ENCODE data around the gene ENOX1. TPM values are rescaled to one million over a fixed set of nuclear protein-coding genes. Genes with fewer than 3 reads are reported as not detected.

ENOX1 gene
- polyA plus RNA-seq, 2 of the 4 experiments (the other 2 are of a cell fraction) = 0.28 to 0.41 TPM

- no peak for FAIRE-seq
- Histone ChIP-seq H3K27ac (no peak overlapping the region), H3K9me3 (no peaks in the 10 kb centered on the region), H3K4me3 (no peak overlapping the region), H3K4me1 (no peaks in the 10 kb centered on the region), H3K4me2 (no peak overlapping the region)
- TF ChIP-seq CBX8 (IDR thresholded peaks at IDR 0.05) = no peak
- no peak for TF ChIP-seq BHLHE40 (IDR thresholded peaks at IDR 0.05; ENCODE audit: low read depth, low read length)
- TF ChIP-seq PHF8 (IDR thresholded peaks at IDR 0.05; ENCODE audit: borderline replicate concordance, low read depth) = no peak
- no peak for TF ChIP-seq EHF (CRISPR knock-in tag; IDR thresholded peaks at IDR 0.05)
- no peak for DNase-seq (ENCODE audit: low read depth in 1 of 2, low spot score in 1 of 2)
- CTCF ChIA-PET = no interaction called here
- 76% methylated on average over 14 of the region's 16 CpGs for WGBS (ENCODE audit: missing lambda C conversion rate)
- no peak for ATAC-seq
- POLR2A ChIA-PET = no interaction called here
Measured at GRCh38 chr13:43180837-43181236, 605.9 kb downstream of the ENOX1 start.

DNA sequence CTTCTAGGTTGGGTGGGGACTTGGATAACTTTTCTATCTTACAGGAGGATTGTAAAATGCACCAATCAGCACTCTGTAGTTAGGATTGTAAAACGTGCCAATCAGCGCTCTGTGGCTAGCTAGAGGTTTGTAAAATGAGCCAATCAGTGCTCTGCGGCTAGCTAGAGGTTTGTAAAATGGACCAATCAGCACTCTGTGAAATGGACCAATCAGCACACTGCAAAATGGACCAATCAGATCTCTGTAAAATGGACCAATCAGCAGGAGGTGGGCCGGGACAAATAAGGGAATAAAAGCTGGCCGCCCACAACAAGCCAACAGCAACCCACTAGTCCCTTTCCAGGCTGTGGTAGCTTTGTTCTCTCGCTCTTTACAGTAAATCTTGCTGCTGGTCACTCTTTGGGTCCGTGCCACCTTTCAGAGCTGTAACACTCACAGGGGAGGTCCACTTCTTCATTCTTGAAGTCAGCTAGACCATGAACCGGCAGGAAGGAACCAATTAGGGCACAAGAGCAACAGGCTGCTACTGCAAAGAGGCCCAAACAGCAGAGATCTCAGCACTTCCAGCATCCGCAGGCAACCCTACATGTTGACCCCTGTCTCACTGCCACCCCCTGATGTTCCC, 606.6 kb downstream of the ENOX1 start:
- ChIA-PET POLR2A (no interaction called here), CTCF (interaction anchor here (0.6 kb wide), 1 partner anchor 269 kb away, joined by 3 read pairs; no protein-coding TSS in a partner anchor)
- Histone ChIP-seq H3K4me2 (no peak overlapping the region), H3K4me3 (no peak overlapping the region), H3K4me1 (no peaks in the 10 kb centered on the region), H3K9me3 (no peaks in the 10 kb centered on the region), H3K27ac (no peak overlapping the region)
- 56% methylated on average over 6 of the region's 9 CpGs for WGBS (ENCODE audit: missing lambda C conversion rate)
- no peak for ATAC-seq
- TF ChIP-seq FOSB (CRISPR knock-in tag; IDR thresholded peaks at IDR 0.05) = no peak
- TF ChIP-seq HOXB5 (CRISPR knock-in tag; IDR thresholded peaks at IDR 0.05) = no peak
- no peak for TF ChIP-seq NR3C1 (IDR thresholded peaks at IDR 0.05)
- no peak for TF ChIP-seq PHF8 (IDR thresholded peaks at IDR 0.05; ENCODE audit: borderline replicate concordance, low read depth)
- TF ChIP-seq ESRRA (IDR thresholded peaks at IDR 0.05; ENCODE audit: borderline replicate concordance, low read length) = no peak
- no peak for TF ChIP-seq RFX5 (IDR thresholded peaks at IDR 0.05)
- no peak for TF ChIP-seq MAFK (IDR thresholded peaks at IDR 0.05; ENCODE audit: partially characterized antibody)
- TF ChIP-seq JUN (IDR thresholded peaks at IDR 0.05) = no peak
- no peak for TF ChIP-seq ZFP36 (IDR thresholded peaks at IDR 0.05; ENCODE audit: borderline replicate concordance, partially characterized antibody)
- TF ChIP-seq, protein P1, sequence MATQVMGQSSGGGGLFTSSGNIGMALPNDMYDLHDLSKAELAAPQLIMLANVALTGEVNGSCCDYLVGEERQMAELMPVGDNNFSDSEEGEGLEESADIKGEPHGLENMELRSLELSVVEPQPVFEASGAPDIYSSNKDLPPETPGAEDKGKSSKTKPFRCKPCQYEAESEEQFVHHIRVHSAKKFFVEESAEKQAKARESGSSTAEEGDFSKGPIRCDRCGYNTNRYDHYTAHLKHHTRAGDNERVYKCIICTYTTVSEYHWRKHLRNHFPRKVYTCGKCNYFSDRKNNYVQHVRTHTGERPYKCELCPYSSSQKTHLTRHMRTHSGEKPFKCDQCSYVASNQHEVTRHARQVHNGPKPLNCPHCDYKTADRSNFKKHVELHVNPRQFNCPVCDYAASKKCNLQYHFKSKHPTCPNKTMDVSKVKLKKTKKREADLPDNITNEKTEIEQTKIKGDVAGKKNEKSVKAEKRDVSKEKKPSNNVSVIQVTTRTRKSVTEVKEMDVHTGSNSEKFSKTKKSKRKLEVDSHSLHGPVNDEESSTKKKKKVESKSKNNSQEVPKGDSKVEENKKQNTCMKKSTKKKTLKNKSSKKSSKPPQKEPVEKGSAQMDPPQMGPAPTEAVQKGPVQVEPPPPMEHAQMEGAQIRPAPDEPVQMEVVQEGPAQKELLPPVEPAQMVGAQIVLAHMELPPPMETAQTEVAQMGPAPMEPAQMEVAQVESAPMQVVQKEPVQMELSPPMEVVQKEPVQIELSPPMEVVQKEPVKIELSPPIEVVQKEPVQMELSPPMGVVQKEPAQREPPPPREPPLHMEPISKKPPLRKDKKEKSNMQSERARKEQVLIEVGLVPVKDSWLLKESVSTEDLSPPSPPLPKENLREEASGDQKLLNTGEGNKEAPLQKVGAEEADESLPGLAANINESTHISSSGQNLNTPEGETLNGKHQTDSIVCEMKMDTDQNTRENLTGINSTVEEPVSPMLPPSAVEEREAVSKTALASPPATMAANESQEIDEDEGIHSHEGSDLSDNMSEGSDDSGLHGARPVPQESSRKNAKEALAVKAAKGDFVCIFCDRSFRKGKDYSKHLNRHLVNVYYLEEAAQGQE (IDR thresholded peaks at IDR 0.05) = no peak
- TF ChIP-seq HDAC2 (IDR thresholded peaks at IDR 0.05) = no peak
- no peak for TF ChIP-seq POLR2AphosphoS2 (conservative IDR thresholded peaks at IDR 0.05; ENCODE audit: low read length)
- TF ChIP-seq HOXB13 (CRISPR knock-in tag; IDR thresholded peaks at IDR 0.05; ENCODE audit: low read depth) = no peak
- no peak for TF ChIP-seq GATA3 (IDR thresholded peaks at IDR 0.05; ENCODE audit: borderline replicate concordance)
- no peak for TF ChIP-seq RCOR1 (IDR thresholded peaks at IDR 0.05; ENCODE audit: low read depth, low read length)
- TF ChIP-seq BHLHE40 (IDR thresholded peaks at IDR 0.05; ENCODE audit: low read depth, low read length) = no peak
- no peak for TF ChIP-seq SREBF2 (IDR thresholded peaks at IDR 0.05)
- no peak for TF ChIP-seq TFCP2L1 (CRISPR knock-in tag; IDR thresholded peaks at IDR 0.05)
- no peak for TF ChIP-seq NPAS2 (CRISPR knock-in tag; IDR thresholded peaks at IDR 0.05; ENCODE audit: borderline replicate concordance)
- TF ChIP-seq ZC3H11A (IDR thresholded peaks at IDR 0.05) = no peak
- no peak for DNase-seq (ENCODE audit: low read depth in 1 of 2, low spot score in 1 of 2)
- no peak for FAIRE-seq

DNA sequence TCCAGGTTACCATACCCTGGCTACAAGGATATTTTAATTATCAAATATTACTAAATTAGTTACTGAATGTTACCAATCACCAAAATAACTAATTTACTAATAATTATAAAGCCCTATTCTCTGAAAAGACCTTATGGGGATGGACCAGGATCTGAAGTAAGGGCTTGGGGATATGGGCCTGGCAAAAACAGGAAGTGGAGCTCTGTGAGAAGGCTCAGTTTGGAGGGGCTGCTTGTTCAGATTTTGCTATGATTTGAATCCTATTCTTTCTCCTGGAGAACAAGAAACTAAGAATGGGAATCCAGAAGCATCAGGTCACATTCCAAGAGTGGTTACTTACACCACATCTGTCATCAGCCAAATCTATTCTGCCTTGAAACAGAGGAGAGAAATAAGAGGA, 615.3 kb downstream of the ENOX1 start:
- no peak for FAIRE-seq
- CTCF ChIA-PET = no interaction called here
- no peak for TF ChIP-seq KDM1A (IDR thresholded peaks at IDR 0.05; ENCODE audit: low read depth)
- no peak for TF ChIP-seq ZNF302 (CRISPR knock-in tag; IDR thresholded peaks at IDR 0.05)
- TF ChIP-seq, protein P2, sequence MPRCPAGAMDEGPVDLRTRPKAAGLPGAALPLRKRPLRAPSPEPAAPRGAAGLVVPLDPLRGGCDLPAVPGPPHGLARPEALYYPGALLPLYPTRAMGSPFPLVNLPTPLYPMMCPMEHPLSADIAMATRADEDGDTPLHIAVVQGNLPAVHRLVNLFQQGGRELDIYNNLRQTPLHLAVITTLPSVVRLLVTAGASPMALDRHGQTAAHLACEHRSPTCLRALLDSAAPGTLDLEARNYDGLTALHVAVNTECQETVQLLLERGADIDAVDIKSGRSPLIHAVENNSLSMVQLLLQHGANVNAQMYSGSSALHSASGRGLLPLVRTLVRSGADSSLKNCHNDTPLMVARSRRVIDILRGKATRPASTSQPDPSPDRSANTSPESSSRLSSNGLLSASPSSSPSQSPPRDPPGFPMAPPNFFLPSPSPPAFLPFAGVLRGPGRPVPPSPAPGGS (IDR thresholded peaks at IDR 0.05) = no peak
- no peak for TF ChIP-seq CHD4 (IDR thresholded peaks at IDR 0.05; ENCODE audit: borderline replicate concordance)
- TF ChIP-seq SREBF2 (IDR thresholded peaks at IDR 0.05) = no peak
- no peak for TF ChIP-seq E2F6 (IDR thresholded peaks at IDR 0.05; ENCODE audit: borderline replicate concordance, low read depth)
- TF ChIP-seq RAD21 (conservative IDR thresholded peaks at IDR 0.05 in 1 of 2, IDR thresholded peaks at IDR 0.05 in 1 of 2) = no peak
- no peak for TF ChIP-seq ZFP36 (IDR thresholded peaks at IDR 0.05; ENCODE audit: borderline replicate concordance, partially characterized antibody)
- TF ChIP-seq, protein P3, sequence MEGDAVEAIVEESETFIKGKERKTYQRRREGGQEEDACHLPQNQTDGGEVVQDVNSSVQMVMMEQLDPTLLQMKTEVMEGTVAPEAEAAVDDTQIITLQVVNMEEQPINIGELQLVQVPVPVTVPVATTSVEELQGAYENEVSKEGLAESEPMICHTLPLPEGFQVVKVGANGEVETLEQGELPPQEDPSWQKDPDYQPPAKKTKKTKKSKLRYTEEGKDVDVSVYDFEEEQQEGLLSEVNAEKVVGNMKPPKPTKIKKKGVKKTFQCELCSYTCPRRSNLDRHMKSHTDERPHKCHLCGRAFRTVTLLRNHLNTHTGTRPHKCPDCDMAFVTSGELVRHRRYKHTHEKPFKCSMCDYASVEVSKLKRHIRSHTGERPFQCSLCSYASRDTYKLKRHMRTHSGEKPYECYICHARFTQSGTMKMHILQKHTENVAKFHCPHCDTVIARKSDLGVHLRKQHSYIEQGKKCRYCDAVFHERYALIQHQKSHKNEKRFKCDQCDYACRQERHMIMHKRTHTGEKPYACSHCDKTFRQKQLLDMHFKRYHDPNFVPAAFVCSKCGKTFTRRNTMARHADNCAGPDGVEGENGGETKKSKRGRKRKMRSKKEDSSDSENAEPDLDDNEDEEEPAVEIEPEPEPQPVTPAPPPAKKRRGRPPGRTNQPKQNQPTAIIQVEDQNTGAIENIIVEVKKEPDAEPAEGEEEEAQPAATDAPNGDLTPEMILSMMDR (IDR thresholded peaks at IDR 0.05) = no peak
- TF ChIP-seq NR3C1 (IDR thresholded peaks at IDR 0.05) = no peak
- TF ChIP-seq FOSB (CRISPR knock-in tag; IDR thresholded peaks at IDR 0.05) = no peak

More for the DNA sequence above, 615.3 kb downstream of the ENOX1 start:
- no peak for ATAC-seq
- Histone ChIP-seq H3K4me1 (no peaks in the 10 kb centered on the region), H3K27ac (no peak overlapping the region), H3K9me3 (no peaks in the 10 kb centered on the region), H3K4me3 (no peak overlapping the region), H3K4me2 (no peak overlapping the region)
- DNase-seq (ENCODE audit: low read depth in 1 of 2, low spot score in 1 of 2) = no peak
- POLR2A ChIA-PET = no interaction called here
